GM18951 (cell line): Measurements from ENCODE around the gene NELL1.

Source experiments
- POLR2A ChIP-seq: IDR thresholded peaks from 4 replicates; pipeline ENCODE4 v1.6.1; 2011; ENCODE audit warnings: mild to moderate bottlenecking; ENCODE audit not compliant: insufficient read length, insufficient read depth; ENCODE audit errors: extremely low read depth
- in situ Hi-C: fragments of 300-500 bp; cut with MboI; formaldehyde crosslinking; loops from one replicate; pipeline ENCODE4 v1.12.0; 2022; ENCODE audit warnings: low sequenced_read_pairs, mixed read lengths, inconsistent platforms; ENCODE audit not compliant: unreplicated experiment

The NELL1 gene

GRCh38 chr11:21566521-21567117 is 897.2 kb downstream of the NELL1 start:
- in situ Hi-C loops, result no loop called here
- TF ChIP-seq POLR2A, result no peak

GRCh38 chr11:21567645-21568290 is 898.4 kb downstream of the NELL1 start:
- TF ChIP-seq POLR2A, result no peak
- in situ Hi-C loops, result no loop called here

GRCh38 chr11:21572210-21572609 is 902.8 kb downstream of the NELL1 start:
- TF ChIP-seq POLR2A, result no peak
- in situ Hi-C loops, result no loop called here

- in situ Hi-C loops, result no loop called here
- TF ChIP-seq POLR2A, result no peak
These were observed 913.4 kb downstream of the NELL1 start for GRCh38 chr11:21582791-21583190.

- in situ Hi-C loops, result no loop called here
- TF ChIP-seq POLR2A, result no peak
These were observed 919.4 kb downstream of the NELL1 start for GRCh38 chr11:21588754-21589153.

- no peak for TF ChIP-seq POLR2A
- in situ Hi-C loops, result no loop called here
These were observed 933.3 kb downstream of the NELL1 start for GRCh38 chr11:21602699-21603098.

GRCh38 chr11:21603886-21604285 is 934.5 kb downstream of the NELL1 start:
- in situ Hi-C loops, result no loop called here

GRCh38 chr11:21604564-21604963 is 935.2 kb downstream of the NELL1 start:
- in situ Hi-C loops, result no loop called here
- no peak for TF ChIP-seq POLR2A

More at GRCh38 chr11:21603886-21604285, 934.5 kb downstream of the NELL1 start:
- TF ChIP-seq POLR2A, result no peak

GRCh38 chr11:21612326-21612725 is 942.9 kb downstream of the NELL1 start:
- no peak for TF ChIP-seq POLR2A
- in situ Hi-C loops, result no loop called here

- in situ Hi-C loops, result no loop called here
These were observed 945.6 kb downstream of the NELL1 start for GRCh38 chr11:21614961-21615360.

GRCh38 chr11:21615955-21616371 is 946.6 kb downstream of the NELL1 start:
- in situ Hi-C loops, result no loop called here
- TF ChIP-seq POLR2A, result no peak

More at GRCh38 chr11:21614961-21615360, 945.6 kb downstream of the NELL1 start:
- no peak for TF ChIP-seq POLR2A

GRCh38 chr11:21622566-21622965 is 953.2 kb downstream of the NELL1 start:
- in situ Hi-C loops, result no loop called here
- TF ChIP-seq POLR2A, result no peak

GRCh38 chr11:21622995-21623394 is 953.6 kb downstream of the NELL1 start:
- in situ Hi-C loops, result no loop called here
- no peak for TF ChIP-seq POLR2A
